ENCODE results near the gene PRKCA.
"Not testable (repeated sequence)": the region's sequence is repeated elsewhere in the genome, so short reads cannot be mapped to it uniquely, and the experiment has no call there.

GRCh38 chr17:66479230-66479889 lies 176.9 kb downstream of the PRKCA start:
- TF ChIP-seq CTCF (IDR thresholded peaks at IDR 0.05; ENCODE audit: low read depth, low read length); EZH2phosphoT487 (IDR thresholded peaks at IDR 0.05; ENCODE audit: low read depth): not testable (repeated sequence)
